ENCODE measurements around the gene COL8A2.

Gene COL8A2

GRCh38 chr1:36055706-36056105 lies 69.3 kb downstream of the COL8A2 start:
- DNase-seq (ENCODE audit: low spot score) = no peak

- DNase-seq (ENCODE audit: low spot score) = no peak
Measured at GRCh38 chr1:36053978-36054377, 71.0 kb downstream of the COL8A2 start.

GRCh38 chr1:36051821-36052220 lies 73.2 kb downstream of the COL8A2 start:
- DNase-seq (ENCODE audit: low spot score) = no peak

All from ecto neural progenitor cell (in vitro differentiated cells).